Measurements from ENCODE around the gene DNAJB11. TPM values are rescaled to one million over a fixed set of nuclear protein-coding genes. Genes with fewer than 3 reads are reported as not detected.

The DNAJB11 gene
- total and polyA plus RNA-seq, 2 donors (not counting 1 experiment from before 2014, with no cell fraction given), result 17.9 to 27.7 TPM

DNA sequence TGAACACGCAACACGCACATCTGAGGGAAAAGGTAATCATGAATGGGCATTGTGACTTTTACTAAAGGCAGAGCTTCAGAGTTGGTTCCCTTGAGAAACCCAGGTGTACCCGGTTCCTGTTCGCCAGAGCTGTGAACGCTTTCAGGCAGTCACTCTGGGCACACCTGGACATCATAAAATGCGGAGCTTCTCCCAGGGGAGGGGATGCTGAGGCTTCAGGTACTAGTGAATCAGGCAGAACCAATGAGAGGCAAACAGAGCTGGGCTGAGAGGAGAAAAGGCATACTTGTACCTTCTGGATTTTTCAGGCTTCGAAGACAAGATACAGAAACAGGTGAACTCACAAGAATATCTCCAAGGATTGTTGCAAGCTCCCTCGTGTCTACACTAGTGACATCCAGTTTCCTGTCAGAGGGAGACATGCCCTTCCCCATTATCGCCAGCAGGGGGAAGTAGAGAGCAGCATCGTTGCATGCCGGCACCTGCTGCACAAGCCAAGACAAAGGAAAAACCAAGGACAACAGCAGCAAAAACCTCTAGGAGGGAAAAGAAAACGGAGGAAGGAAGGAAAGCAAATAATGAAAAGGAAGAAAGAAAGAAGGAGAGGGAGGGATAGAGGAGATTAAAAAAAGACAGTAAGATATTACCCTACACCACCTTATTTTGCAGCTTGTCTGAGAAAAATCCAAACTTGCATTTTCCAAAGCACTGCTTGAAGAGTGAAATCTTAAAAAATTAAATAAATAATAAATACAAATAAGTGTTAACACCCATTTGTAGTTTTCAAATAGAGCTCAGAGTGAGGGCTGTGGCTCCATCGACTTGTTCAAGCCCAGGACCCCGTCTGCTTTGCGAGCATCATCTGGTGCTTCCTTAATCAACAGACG lies 44.3 kb downstream of the DNAJB11 start:
- H3K36me3 ChIP-seq (replicated peaks in 1 of 2; ENCODE audit: control extremely low read depth in 1 of 2, control insufficient read depth in 1 of 2, extremely low read depth in 1 of 2, insufficient read depth in 2 of 2, low read length in 1 of 2), result no peaks in the 10 kb centered on the region
- peak overlapping the region in 1 of 5 experiments; percentile 31 for H3K4me3 ChIP-seq (ENCODE audit: control extremely low read depth in 1 of 5, extremely low read depth in 1 of 5, insufficient read depth in 1 of 5, low read depth in 2 of 5, low read length in 4 of 5)
- peak overlapping the region; percentile 37 for H3K9ac ChIP-seq (ENCODE audit: low read length)
- DNase-seq, result peak; percentile 85
- H3K9me3 Mint-ChIP-seq (ENCODE audit: insufficient read depth), result no peaks in the 10 kb centered on the region
- no peaks in the 10 kb centered on the region for H4K20me1 ChIP-seq (ENCODE audit: control insufficient read depth, insufficient read depth, low read length, poor library complexity, severe bottlenecking)
- peaks cover 13% of the 10 kb centered on the region for H3K4me1 Mint-ChIP-seq
- 34% methylated on average over 12 of the region's 16 CpGs for WGBS (ENCODE audit: insufficient coverage)
- TF ChIP-seq EZH2 (IDR thresholded peaks at IDR 0.05; ENCODE audit: borderline replicate concordance, insufficient read depth, low read depth, low read length, poor library complexity, severe bottlenecking), result no peak
- TF ChIP-seq, protein P1, sequence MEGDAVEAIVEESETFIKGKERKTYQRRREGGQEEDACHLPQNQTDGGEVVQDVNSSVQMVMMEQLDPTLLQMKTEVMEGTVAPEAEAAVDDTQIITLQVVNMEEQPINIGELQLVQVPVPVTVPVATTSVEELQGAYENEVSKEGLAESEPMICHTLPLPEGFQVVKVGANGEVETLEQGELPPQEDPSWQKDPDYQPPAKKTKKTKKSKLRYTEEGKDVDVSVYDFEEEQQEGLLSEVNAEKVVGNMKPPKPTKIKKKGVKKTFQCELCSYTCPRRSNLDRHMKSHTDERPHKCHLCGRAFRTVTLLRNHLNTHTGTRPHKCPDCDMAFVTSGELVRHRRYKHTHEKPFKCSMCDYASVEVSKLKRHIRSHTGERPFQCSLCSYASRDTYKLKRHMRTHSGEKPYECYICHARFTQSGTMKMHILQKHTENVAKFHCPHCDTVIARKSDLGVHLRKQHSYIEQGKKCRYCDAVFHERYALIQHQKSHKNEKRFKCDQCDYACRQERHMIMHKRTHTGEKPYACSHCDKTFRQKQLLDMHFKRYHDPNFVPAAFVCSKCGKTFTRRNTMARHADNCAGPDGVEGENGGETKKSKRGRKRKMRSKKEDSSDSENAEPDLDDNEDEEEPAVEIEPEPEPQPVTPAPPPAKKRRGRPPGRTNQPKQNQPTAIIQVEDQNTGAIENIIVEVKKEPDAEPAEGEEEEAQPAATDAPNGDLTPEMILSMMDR (IDR thresholded peaks at IDR 0.05), result peak; percentile 99
- intact Hi-C loops (cut with micrococcal nuclease), result loop anchor here (1.0 to 5.0 kb wide), 5 partner anchors 44 to 552 kb away; partner anchors contain the start of genes DNAJB11 and RFC4
- H3K27me3 ChIP-seq (replicated peaks in 1 of 4; ENCODE audit: control extremely low read depth in 1 of 4, control insufficient read depth in 3 of 4, insufficient read depth in 4 of 4, low read length in 3 of 4), result peaks cover 0 to 36% (median 9%) of the 10 kb centered on the region in 4 experiments
- ChIA-PET POLR2A (interaction anchor here (0.8 to 3.0 kb wide), 2 partner anchors 168 to 240 kb away, joined by 3 to 21 read pairs; partner anchors contain the start of gene EIF4A2), CTCF (interaction anchor here (0.6 to 11.3 kb wide), 56 partner anchors 8 to 679 kb away, joined by 3 to 237 read pairs (median 4); partner anchors contain the start of genes CRYGS, EIF4A2 and HRG)
- H2AFZ ChIP-seq (ENCODE audit: insufficient read depth, low read depth, low read length, poor library complexity, severe bottlenecking), result peak overlapping the region; percentile 11
- ATAC-seq (ENCODE audit: low read depth), result peak; percentile 74
- H3K27me3 Mint-ChIP-seq, result peaks cover 51% of the 10 kb centered on the region
- H3K4me1 ChIP-seq (ENCODE audit: control insufficient read depth in 2 of 2, insufficient read depth in 2 of 2, low read length in 2 of 2), result peaks cover 19% of the 10 kb centered on the region in 2 donors
- H3K27ac ChIP-seq (ENCODE audit: low read length in 2 of 2), result no peak overlapping the region
- no peaks in the 10 kb centered on the region for H3K9me3 ChIP-seq (ENCODE audit: control extremely low read depth in 1 of 3, control insufficient read depth in 2 of 3, insufficient read depth in 1 of 3, low read length in 2 of 3)
- H3K4me3 Mint-ChIP-seq, result no peak overlapping the region
- H3K79me2 ChIP-seq (ENCODE audit: control insufficient read depth, insufficient read depth, low read length), result no peaks in the 10 kb centered on the region
- peak overlapping the region; percentile 58 for H3K4me2 ChIP-seq (replicated peaks; ENCODE audit: low read depth, low read length, poor library complexity, severe bottlenecking)
- no peak overlapping the region for H3K27ac Mint-ChIP-seq

All from B cell (primary cell).